Endodermal cell (in vitro differentiated cells): ENCODE measurements around the gene ATF3. TPM values are rescaled to one million over a fixed set of nuclear protein-coding genes. Genes with fewer than 3 reads are reported as not detected.

ENCODE experiments used
- DNase-seq: peaks from one replicate; pipeline ENCODE4 v3.0.0-alpha.2; 2017
- H3K27ac ChIP-seq: 2 replicates; pipeline ENCODE4 v1.5.1; 2013; ENCODE audit warnings: mild to moderate bottlenecking, low read depth, low read length, moderate library complexity
- H3K27me3 ChIP-seq: 2 replicates; pipeline ENCODE4 v1.6.1; 2013; ENCODE audit warnings: mild to moderate bottlenecking, low read length, moderate library complexity; ENCODE audit not compliant: insufficient read depth, control insufficient read depth, poor library complexity, severe bottlenecking
- H3K36me3 ChIP-seq: 2 replicates; pipeline ENCODE4 v1.7.0; 2013; ENCODE audit warnings: mild to moderate bottlenecking, low read length, moderate library complexity; ENCODE audit not compliant: control insufficient read depth, insufficient read depth
- H3K4me1 ChIP-seq: one replicate; pipeline ENCODE4 v1.7.0; 2013; ENCODE audit warnings: low read length; ENCODE audit not compliant: control insufficient read depth, insufficient read depth
- H3K4me3 ChIP-seq: 2 replicates; pipeline ENCODE4 v1.5.1; 2013; ENCODE audit warnings: mild to moderate bottlenecking, low read length, moderate library complexity
- H3K9ac ChIP-seq: 2 replicates; pipeline ENCODE4 v1.6.1; 2013; ENCODE audit warnings: mild to moderate bottlenecking, low read length, moderate library complexity; ENCODE audit not compliant: poor library complexity, severe bottlenecking; ENCODE audit errors: extremely low read depth
- H3K9me3 ChIP-seq: 2 replicates; pipeline ENCODE4 v1.6.1; 2013; ENCODE audit warnings: mild to moderate bottlenecking, low read length, moderate library complexity; ENCODE audit not compliant: control insufficient read depth
- H3K27ac Mint-ChIP-seq: 2 replicates; pipeline ENCODE4 v1.8.0; 2020; ENCODE audit warnings: mixed read lengths
- H3K27me3 Mint-ChIP-seq: 2 replicates; pipeline ENCODE4 v1.8.0; 2021; ENCODE audit warnings: mild to moderate bottlenecking, mixed read lengths; ENCODE audit not compliant: insufficient read depth
- H3K36me3 Mint-ChIP-seq: 2 replicates; pipeline ENCODE4 v1.8.0; 2020; ENCODE audit warnings: low read depth, mixed read lengths
- H3K4me1 Mint-ChIP-seq: 2 replicates; pipeline ENCODE4 v1.8.0; 2020; ENCODE audit warnings: mixed read lengths
- H3K4me3 Mint-ChIP-seq: 2 replicates; pipeline ENCODE4 v1.8.0; 2020; ENCODE audit warnings: mild to moderate bottlenecking, moderate library complexity, mixed read lengths
- H3K9me3 Mint-ChIP-seq: 2 replicates; pipeline ENCODE4 v1.8.0; 2020; ENCODE audit warnings: mild to moderate bottlenecking, mixed read lengths
- WGBS, 2 experiments: methylation state at CpG; one replicate each; pipeline versions ENCODE4 v1.1.5 to v1.1.7; 2013; ENCODE audit warnings: missing lambda C conversion rate in 2 of 2, mixed read lengths in 1 of 2; ENCODE audit not compliant: insufficient coverage in 1 of 2, insufficient read length in 1 of 2; 5-methylcytosine and 5-hydroxymethylcytosine counted together
- total RNA-seq, 2 donors: library from RNA; stranded (reverse); fragmentation: NEBNext Ultra II Directional in 1 of 2; extraction: Animal tissue kit (Norgen Biotek cat#: 25700) in 1 of 2; gene quantifications; 2 replicates in 1 of 2; 3 replicates in 1 of 2; pipeline ENCODE4 v1.2.1, GENCODE V29; 2021
- TF ChIP-seq, protein P1 (sequence below): fragments of 200-600 bp; sonication (generic); conservative IDR thresholded peaks from 2 replicates; pipeline ENCODE4 v1.5.0; 2021; ENCODE audit warnings: antibody characterized with exemption, mild to moderate bottlenecking

Gene ATF3
- total RNA-seq, 2 donors from 2014 or later, result 12.6 to 24.0 TPM

- Histone ChIP-seq H3K4me3 (no peak overlapping the region), H3K36me3 (no peaks in the 10 kb centered on the region), H3K4me1 (no peaks in the 10 kb centered on the region), H3K9me3 (peaks cover 9% of the 10 kb centered on the region), H3K9ac (no peak overlapping the region), H3K27ac (no peak overlapping the region), H3K27me3 (no peaks in the 10 kb centered on the region)
- H3K27me3 Mint-ChIP-seq, result peaks cover 23% of the 10 kb centered on the region
- no peaks in the 10 kb centered on the region for H3K36me3 Mint-ChIP-seq
- 89 to 94% methylated on average over 7 to 11 of the region's 11 CpGs for WGBS, 2 experiments
- no peak for DNase-seq
- no peak overlapping the region for H3K4me3 Mint-ChIP-seq
- H3K4me1 Mint-ChIP-seq, result peaks cover 5% of the 10 kb centered on the region
- peaks cover 10% of the 10 kb centered on the region for H3K9me3 Mint-ChIP-seq
- no peak overlapping the region for H3K27ac Mint-ChIP-seq
- TF ChIP-seq, protein P1, sequence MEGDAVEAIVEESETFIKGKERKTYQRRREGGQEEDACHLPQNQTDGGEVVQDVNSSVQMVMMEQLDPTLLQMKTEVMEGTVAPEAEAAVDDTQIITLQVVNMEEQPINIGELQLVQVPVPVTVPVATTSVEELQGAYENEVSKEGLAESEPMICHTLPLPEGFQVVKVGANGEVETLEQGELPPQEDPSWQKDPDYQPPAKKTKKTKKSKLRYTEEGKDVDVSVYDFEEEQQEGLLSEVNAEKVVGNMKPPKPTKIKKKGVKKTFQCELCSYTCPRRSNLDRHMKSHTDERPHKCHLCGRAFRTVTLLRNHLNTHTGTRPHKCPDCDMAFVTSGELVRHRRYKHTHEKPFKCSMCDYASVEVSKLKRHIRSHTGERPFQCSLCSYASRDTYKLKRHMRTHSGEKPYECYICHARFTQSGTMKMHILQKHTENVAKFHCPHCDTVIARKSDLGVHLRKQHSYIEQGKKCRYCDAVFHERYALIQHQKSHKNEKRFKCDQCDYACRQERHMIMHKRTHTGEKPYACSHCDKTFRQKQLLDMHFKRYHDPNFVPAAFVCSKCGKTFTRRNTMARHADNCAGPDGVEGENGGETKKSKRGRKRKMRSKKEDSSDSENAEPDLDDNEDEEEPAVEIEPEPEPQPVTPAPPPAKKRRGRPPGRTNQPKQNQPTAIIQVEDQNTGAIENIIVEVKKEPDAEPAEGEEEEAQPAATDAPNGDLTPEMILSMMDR, result no peak
These were observed 38.4 kb downstream of the ATF3 start for GRCh38 chr1:212647004-212647403.

GRCh38 chr1:212648431-212648830 is 39.9 kb downstream of the ATF3 start:
- no peaks in the 10 kb centered on the region for H3K36me3 Mint-ChIP-seq
- peaks cover 23% of the 10 kb centered on the region for H3K27me3 Mint-ChIP-seq
- H3K4me3 ChIP-seq, result no peak overlapping the region
- no peak overlapping the region for H3K9ac ChIP-seq
- WGBS, 2 experiments, result 88 to 92% methylated on average over 2 to 3 of the region's 3 CpGs
- no peaks in the 10 kb centered on the region for H3K27me3 ChIP-seq
- peaks cover 10% of the 10 kb centered on the region for H3K9me3 Mint-ChIP-seq
- no peak overlapping the region for H3K27ac Mint-ChIP-seq
- H3K4me3 Mint-ChIP-seq, result no peak overlapping the region
- TF ChIP-seq, protein P1, result no peak
- H3K36me3 ChIP-seq, result no peaks in the 10 kb centered on the region
- H3K4me1 Mint-ChIP-seq, result peaks cover 5% of the 10 kb centered on the region
- H3K4me1 ChIP-seq, result no peaks in the 10 kb centered on the region
- peaks cover 9% of the 10 kb centered on the region for H3K9me3 ChIP-seq
- no peak overlapping the region for H3K27ac ChIP-seq
- no peak for DNase-seq

DNA sequence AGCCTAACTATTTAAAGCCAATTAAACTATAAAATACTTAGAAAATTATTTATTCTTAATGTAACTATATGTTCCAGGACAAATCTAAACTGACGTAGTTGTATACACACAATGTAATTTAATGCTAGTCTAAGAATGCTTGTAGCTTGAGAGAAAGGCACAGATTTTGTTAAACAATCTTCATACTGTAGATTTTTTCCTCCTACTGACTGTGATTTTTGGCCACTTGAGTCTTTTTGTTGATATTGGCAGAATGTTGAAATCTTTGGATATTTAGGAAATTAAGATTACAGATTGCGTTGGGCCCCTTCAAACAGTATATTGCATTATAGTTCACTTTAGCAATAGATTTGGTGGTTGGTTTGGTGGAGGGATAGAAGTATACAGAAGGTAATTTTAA is 40.5 kb downstream of the ATF3 start:
- Mint-ChIP-seq H3K9me3 (peaks cover 10% of the 10 kb centered on the region), H3K36me3 (no peaks in the 10 kb centered on the region), H3K27ac (no peak overlapping the region), H3K27me3 (peaks cover 22% of the 10 kb centered on the region), H3K4me3 (no peak overlapping the region), H3K4me1 (peaks cover 5% of the 10 kb centered on the region)
- 83 to 100% methylated on average over 1 of the region's 2 CpGs for WGBS, 2 experiments
- Histone ChIP-seq H3K36me3 (no peaks in the 10 kb centered on the region), H3K4me1 (no peaks in the 10 kb centered on the region), H3K4me3 (no peak overlapping the region), H3K27me3 (no peaks in the 10 kb centered on the region), H3K9me3 (peaks cover 9% of the 10 kb centered on the region), H3K27ac (no peak overlapping the region), H3K9ac (no peak overlapping the region)
- no peak for DNase-seq
- TF ChIP-seq, protein P1, result no peak
